ENCODE measurements around the gene CORO2A.

DNA sequence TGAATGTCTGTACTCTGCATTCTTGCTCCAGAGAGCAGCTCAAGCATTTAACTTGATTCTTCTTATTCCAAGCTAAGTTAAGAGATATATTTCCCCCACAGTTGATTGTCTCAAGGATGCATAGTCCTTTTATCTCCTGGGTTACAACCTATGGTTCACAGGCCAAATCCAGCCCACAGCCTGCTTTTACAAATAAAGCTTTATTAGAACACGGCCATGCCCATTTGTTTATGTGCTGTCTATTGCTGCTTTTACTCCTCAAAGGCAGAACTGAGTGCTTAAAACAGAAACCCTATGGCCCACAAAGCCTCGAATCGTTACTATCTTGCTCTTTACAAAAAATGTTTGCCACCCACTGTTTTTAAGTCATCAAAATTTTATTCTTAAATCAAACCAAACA is 37.2 kb upstream of the CORO2A start:
- no peak for TF ChIP-seq POLR2AphosphoS5 (IDR thresholded peaks at IDR 0.05; ENCODE audit: borderline replicate concordance, low read depth, low read length)
- no peak for TF ChIP-seq EZH2 (IDR thresholded peaks at IDR 0.05)
- TF ChIP-seq FOXP2 (optimal IDR thresholded peaks at IDR 0.05; ENCODE audit: control extremely low read depth, extremely low read length, insufficient read depth) = no peak

Measured in SK-N-MC (cell line).